HG02943 (cell line): ENCODE results near the gene NKX6-1.

Source experiments
- ATAC-seq: cut with Tn5 transposase; IDR thresholded peaks from one replicate; pipeline ENCODE4 v1.9.1; 2021; ENCODE audit warnings: mild to moderate bottlenecking, low read depth, moderate library complexity; ENCODE audit not compliant: unreplicated experiment

Gene NKX6-1

GRCh38 chr4:84481077-84481859 is 17.8 kb downstream of the NKX6-1 start:
- ATAC-seq: no peak

GRCh38 chr4:84480082-84480481 is 19.0 kb downstream of the NKX6-1 start:
- no peak for ATAC-seq

- no peak for ATAC-seq
These were observed 19.4 kb downstream of the NKX6-1 start for GRCh38 chr4:84479663-84480062.

- no peak for ATAC-seq
These were observed 21.4 kb downstream of the NKX6-1 start for GRCh38 chr4:84477738-84478137.

- ATAC-seq: no peak
These were observed 25.0 kb downstream of the NKX6-1 start for GRCh38 chr4:84474107-84474506.

GRCh38 chr4:84472154-84472553 is 26.9 kb downstream of the NKX6-1 start:
- no peak for ATAC-seq

GRCh38 chr4:84470204-84470785 is 28.8 kb downstream of the NKX6-1 start:
- ATAC-seq: no peak

GRCh38 chr4:84467601-84468000 is 31.5 kb downstream of the NKX6-1 start:
- ATAC-seq: no peak

- ATAC-seq: no peak
These were observed 39.3 kb downstream of the NKX6-1 start for GRCh38 chr4:84459783-84460182.

GRCh38 chr4:84456157-84456556 is 42.9 kb downstream of the NKX6-1 start:
- no peak for ATAC-seq

GRCh38 chr4:84455697-84456096 is 43.4 kb downstream of the NKX6-1 start:
- ATAC-seq: no peak

- ATAC-seq: no peak
These were observed 47.5 kb downstream of the NKX6-1 start for GRCh38 chr4:84451546-84451945.

GRCh38 chr4:84443523-84443922 is 55.6 kb downstream of the NKX6-1 start:
- ATAC-seq: no peak

- no peak for ATAC-seq
These were observed 56.3 kb downstream of the NKX6-1 start for GRCh38 chr4:84442778-84443177.
